K562 (cell line): ENCODE measurements around the gene ZNF787. TPM values are rescaled to one million over a fixed set of nuclear protein-coding genes. Genes with fewer than 3 reads are reported as not detected.

ENCODE experiments used
- ATAC-seq: fragments of 200-7000 bp; cut with Tn5 transposase; 3 replicates; pipeline ENCODE4 v1.9.1; 2020; ENCODE audit warnings: moderate library complexity
- BruUV-seq: library from RNA; stranded (reverse); fragments of 400-500 nt; replicated peaks from 2 replicates; lab custom pipeline; 2021; lab: Mats Ljungman, UMichigan
- CTCF ChIA-PET: fragments of 300-600 bp; formaldehyde crosslinking; extraction: SDS; loops from one replicate; lab custom pipeline; 2021; ENCODE audit warnings: low intra/inter-chr PET ratio; lab: Yijun Ruan, JAX
- POLR2A ChIA-PET: fragments of 300-600, 350-650 bp; sonication (Branson Sonifier 250); formaldehyde crosslinking; extraction: SDS; loops from one replicate; lab custom pipeline; 2021; ENCODE audit warnings: antibody characterized with exemption, inconsistent platforms; lab: Yijun Ruan, JAX
- DNase-seq, 4 experiments: peaks; one replicate each; pipeline versions ENCODE4 v3.0.0 to v3.0.0-alpha.2; 2011 to 2018; ENCODE audit warnings: low spot score in 3 of 4, mixed read lengths in 3 of 4; ENCODE audit errors: extremely low read depth in 1 of 4
- FAIRE-seq: peaks from 2 replicates; lab custom pipeline; 2011; peaks lifted over from hg19 to GRCh38; lab: Jason Lieb, UNC
- H2AFZ ChIP-seq: 2 replicates; pipeline ENCODE4 v1.6.0; 2011; ENCODE audit warnings: low read depth, low read length, control low read depth, inconsistent platforms
- H3K27ac ChIP-seq: fragments of 200-600 bp; 3 replicates; pipeline ENCODE4 v1.8.0; 2011; ENCODE audit warnings: low read depth, mild to moderate bottlenecking, control low read depth, inconsistent platforms, low read length, moderate library complexity, mixed read lengths; ENCODE audit errors: extremely low read depth
- H3K27me3 ChIP-seq, 2 experiments: fragments of 300-600 bp in 1 of 2; 2 replicates in 1 of 2; 3 replicates in 1 of 2; pipeline versions ENCODE4 v1.6.0 to v1.8.0; 2011; ENCODE audit warnings: inconsistent platforms in 2 of 2, low read length in 2 of 2, mild to moderate bottlenecking in 1 of 2, mixed read lengths in 1 of 2, moderate library complexity in 1 of 2; ENCODE audit not compliant: control insufficient read depth in 2 of 2, insufficient read depth in 2 of 2
- H3K36me3 ChIP-seq: fragments of 300-600 bp; 3 replicates; pipeline ENCODE4 v1.8.0; 2011; ENCODE audit warnings: mild to moderate bottlenecking, low read length, inconsistent platforms; ENCODE audit not compliant: control insufficient read depth, insufficient read depth
- H3K4me1 ChIP-seq, 2 experiments: fragments of 200-600 bp in 1 of 2; replicated peaks in 1 of 2; 2 replicates in 1 of 2; 3 replicates in 1 of 2; pipeline versions ENCODE4 v1.5.1 to v1.8.0; 2011; ENCODE audit warnings: inconsistent platforms in 2 of 2, low read length in 2 of 2, mild to moderate bottlenecking in 1 of 2, mixed read lengths in 1 of 2, moderate library complexity in 1 of 2; ENCODE audit not compliant: control insufficient read depth in 2 of 2, insufficient read depth in 2 of 2
- H3K4me2 ChIP-seq: 2 replicates; pipeline ENCODE4 v1.6.1; 2011; ENCODE audit warnings: low read length, control low read depth, inconsistent platforms, mixed read lengths; ENCODE audit not compliant: insufficient read depth
- H3K4me3 ChIP-seq: fragments of 200-600 bp; sonication (generic), shearing (Covaris generic); 2 replicates; pipeline ENCODE4 v1.5.1; 2016; ENCODE audit warnings: control low read depth, inconsistent platforms
- H3K79me2 ChIP-seq: fragments of 200-600 bp; 3 replicates; pipeline ENCODE4 v1.8.0; 2011; ENCODE audit warnings: low read length, inconsistent platforms; ENCODE audit not compliant: control insufficient read depth, insufficient read depth
- H3K9ac ChIP-seq, 2 experiments: 2 replicates each; pipeline versions ENCODE4 v1.6.0 to v1.6.1; 2011; ENCODE audit warnings: low read depth in 2 of 2, low read length in 2 of 2, control low read depth in 1 of 2, inconsistent platforms in 1 of 2, mild to moderate bottlenecking in 1 of 2, mixed read lengths in 1 of 2; ENCODE audit not compliant: insufficient read depth in 1 of 2
- H3K9me1 ChIP-seq: one replicate; pipeline ENCODE4 v1.6.0; 2011; ENCODE audit warnings: inconsistent platforms, mild to moderate bottlenecking, low read length, moderate library complexity; ENCODE audit not compliant: control insufficient read depth, insufficient read depth
- H3K9me3 ChIP-seq: replicated peaks from 2 replicates; pipeline ENCODE4 v1.5.1; 2011; ENCODE audit warnings: low read depth, low read length, inconsistent platforms; ENCODE audit not compliant: control insufficient read depth, insufficient read depth
- H4K20me1 ChIP-seq: replicated peaks from 2 replicates; pipeline ENCODE4 v1.6.1; 2011; ENCODE audit warnings: low read length, inconsistent platforms, mixed read lengths; ENCODE audit not compliant: control insufficient read depth, insufficient read depth
- FOXA1 ChIP-seq: fragments of 450-650 bp; IDR thresholded peaks from 2 replicates; pipeline ENCODE4 v1.6.1; 2016; ENCODE audit warnings: mild to moderate bottlenecking, borderline replicate concordance
- SMARCA4 ChIP-seq: fragments of 450-650 bp; IDR thresholded peaks from 2 replicates; pipeline ENCODE4 v1.6.1; 2016
- THAP12 ChIP-seq: fragments of 250-450 bp; sonication (Bioruptor Pico); IDR thresholded peaks from 2 replicates; pipeline ENCODE4 v1.9.0; 2021; ENCODE audit warnings: mild to moderate bottlenecking, inconsistent platforms
- VEZF1 ChIP-seq: fragments of 200-800 bp; sonication (Bioruptor generic); IDR thresholded peaks from 2 replicates; pipeline ENCODE4 v1.6.1; 2017; ENCODE audit warnings: missing genetic modification characterization, missing compliant biosample characterization
- ZBTB11 ChIP-seq, 3 experiments: fragments of 200-800 bp in 1 of 3; fragments of 250-450 bp in 1 of 3; fragments of 450-650 bp in 1 of 3; sonication (Bioruptor Pico) in 1 of 3; sonication (Bioruptor generic) in 1 of 3; formaldehyde crosslinking in 1 of 3; IDR thresholded peaks; 2 replicates each; pipeline versions ENCODE4 v1.6.1 to v1.8.0; 2016 to 2022; ENCODE audit warnings: mild to moderate bottlenecking in 2 of 3, missing genetic modification characterization in 2 of 3, missing compliant biosample characterization in 1 of 3, moderate library complexity in 1 of 3
- ZNF143 ChIP-seq: sonication (generic); formaldehyde crosslinking; IDR thresholded peaks from 2 replicates; pipeline ENCODE4 v1.9.0; 2022; ENCODE audit warnings: mild to moderate bottlenecking, missing genetic modification reagents
- ZNF24 ChIP-seq: fragments of 450-650 bp; IDR thresholded peaks from 2 replicates; pipeline ENCODE4 v1.6.1; 2016
- ZNF436 ChIP-seq: fragments of 250-450, 450-650 bp; sonication (Bioruptor Pico); formaldehyde crosslinking; IDR thresholded peaks from 2 replicates; pipeline ENCODE4 v1.7.0; 2020; ENCODE audit warnings: mild to moderate bottlenecking
- ZNF785 ChIP-seq: fragments of 250-450 bp; sonication (Bioruptor Pico); IDR thresholded peaks from 2 replicates; pipeline ENCODE4 v1.4.0; 2020; ENCODE audit warnings: mild to moderate bottlenecking
- WGBS: fragments of 100-300 bp; shearing (Covaris generic); methylation state at CpG from one replicate; pipeline ENCODE4 v1.1.6; 2016; ENCODE audit warnings: low coverage, mixed read lengths; ENCODE audit not compliant: insufficient coverage; ENCODE audit errors: missing lambda C conversion rate; 5-methylcytosine and 5-hydroxymethylcytosine counted together
- in situ Hi-C: fragments of 300-500 bp; cut with MboI; formaldehyde crosslinking; loops from 4 replicates; pipeline ENCODE4 v1.15.0; 2018; ENCODE audit warnings: inconsistent platforms, mixed read lengths
- intact Hi-C: fragments of 100-400 bp; cut with micrococcal nuclease; formaldehyde crosslinking; loops from 2 replicates; pipeline ENCODE4 v1.14.2; 2022
- polyA plus RNA-seq, 8 experiments: library from polyadenylated mRNA; depleted of rRNA in 4 of 8; stranded (reverse) in 5 of 8; unstranded in 3 of 8; fragments of >200 nt; fragmentation: Nextera tagmentation in 2 of 8; fragmentation: Illumina TruSeq in 1 of 8; extraction: Ambion mirVana in 2 of 8; extraction: Trizol in 1 of 8; gene quantifications; 2 replicates each; pipeline versions ENCODE4 v1.2.1 to v1.2.3, GENCODE V29; 2011 to 2014; ENCODE audit warnings: inconsistent platforms in 1 of 8, missing spikeins in 1 of 8
- total RNA-seq, 7 experiments: library from RNA; depleted of rRNA in 6 of 7; stranded (reverse); fragments of >200 nt in 6 of 7; fragmentation: Illumina TruSeq in 2 of 7; extraction: Trizol in 2 of 7; gene quantifications; 2 replicates each; pipeline versions ENCODE4 v1.2.1 to v1.2.3, GENCODE V29; 2011 to 2021; ENCODE audit warnings: low replicate concordance in 1 of 7
- TF ChIP-seq, protein P1 (sequence below): sonication (generic); formaldehyde crosslinking; IDR thresholded peaks from 2 replicates; pipeline ENCODE4 v1.8.0; 2022; ENCODE audit warnings: mild to moderate bottlenecking, missing genetic modification reagents
- TF ChIP-seq, protein P2 (sequence below): IDR thresholded peaks from 3 replicates; pipeline ENCODE4 v1.6.1; 2011; ENCODE audit warnings: borderline replicate concordance, mild to moderate bottlenecking; ENCODE audit not compliant: insufficient read length, insufficient read depth

The ZNF787 gene
- total and polyA plus RNA-seq, 9 of the 15 experiments (the other 6 are each of a cell fraction or from before 2014, with no cell fraction given): 0.45 to 77.6 (median 7.3) TPM

GRCh38 chr19:56132316-56132822, 11.3 kb upstream of the ZNF787 start:
- POLR2A ChIA-PET: interaction anchor here (0.5 kb wide), 1 partner anchor 213 kb away, joined by 3 read pairs; no protein-coding TSS in a partner anchor
- no peak for FAIRE-seq

More at GRCh38 chr19:56132316-56132822, 11.3 kb upstream of the ZNF787 start:
- H3K9me3 ChIP-seq: no peaks in the 10 kb centered on the region
- no peaks in the 10 kb centered on the region for H3K79me2 ChIP-seq
- no TSS peak for BruUV-seq
- ATAC-seq: no peak
- H3K36me3 ChIP-seq: no peaks in the 10 kb centered on the region
- no peak overlapping the region for H3K4me3 ChIP-seq
- WGBS: 57% methylated on average over 11 of the region's 14 CpGs
- no peak overlapping the region for H3K4me2 ChIP-seq
- TF ChIP-seq THAP12 (CRISPR knock-in tag) (no peak), FOXA1 (no peak), VEZF1 (CRISPR knock-in tag) (no peak), ZNF24 (no peak), SMARCA4 (no peak), ZNF143 (CRISPR knock-in tag) (no peak), ZNF785 (CRISPR knock-in tag) (no peak), ZBTB11 (CRISPR knock-in tag; IDR thresholded peaks at IDR 0.05) (no peak), ZNF436 (CRISPR knock-in tag) (no peak)
- TF ChIP-seq, protein P1, sequence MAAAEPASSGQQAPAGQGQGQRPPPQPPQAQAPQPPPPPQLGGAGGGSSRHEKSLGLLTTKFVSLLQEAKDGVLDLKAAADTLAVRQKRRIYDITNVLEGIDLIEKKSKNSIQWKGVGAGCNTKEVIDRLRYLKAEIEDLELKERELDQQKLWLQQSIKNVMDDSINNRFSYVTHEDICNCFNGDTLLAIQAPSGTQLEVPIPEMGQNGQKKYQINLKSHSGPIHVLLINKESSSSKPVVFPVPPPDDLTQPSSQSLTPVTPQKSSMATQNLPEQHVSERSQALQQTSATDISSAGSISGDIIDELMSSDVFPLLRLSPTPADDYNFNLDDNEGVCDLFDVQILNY: no peak
- TF ChIP-seq, protein P2, sequence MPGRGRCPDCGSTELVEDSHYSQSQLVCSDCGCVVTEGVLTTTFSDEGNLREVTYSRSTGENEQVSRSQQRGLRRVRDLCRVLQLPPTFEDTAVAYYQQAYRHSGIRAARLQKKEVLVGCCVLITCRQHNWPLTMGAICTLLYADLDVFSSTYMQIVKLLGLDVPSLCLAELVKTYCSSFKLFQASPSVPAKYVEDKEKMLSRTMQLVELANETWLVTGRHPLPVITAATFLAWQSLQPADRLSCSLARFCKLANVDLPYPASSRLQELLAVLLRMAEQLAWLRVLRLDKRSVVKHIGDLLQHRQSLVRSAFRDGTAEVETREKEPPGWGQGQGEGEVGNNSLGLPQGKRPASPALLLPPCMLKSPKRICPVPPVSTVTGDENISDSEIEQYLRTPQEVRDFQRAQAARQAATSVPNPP: no peak
- peak overlapping the region; percentile 26; the same call in 1 of the 2 replicates for H2AFZ ChIP-seq
- H3K9ac ChIP-seq: peak overlapping the region in 1 of 2 experiments; percentile 64; a peak in 1 of 4 replicates
- H3K27ac ChIP-seq: no peak overlapping the region
- no peaks in the 10 kb centered on the region for H3K27me3 ChIP-seq
- H4K20me1 ChIP-seq: no peaks in the 10 kb centered on the region
- in situ Hi-C loops: loop anchor here (25.0 kb wide), 1 partner anchor 970 kb away; the partner anchor contains the start of genes DNAAF3 and TNNI3
- no peak for DNase-seq
- peaks cover 2% of the 10 kb centered on the region for H3K9me1 ChIP-seq
- H3K4me1 ChIP-seq: peaks cover 5 to 9% of the 10 kb centered on the region in 2 experiments; a peak in 4 of 5 replicates
- intact Hi-C loops: no loop called here
- CTCF ChIA-PET: no interaction called here
